SK-N-SH (cell line): ENCODE results near the gene MTAP. TPM values are rescaled to one million over a fixed set of nuclear protein-coding genes. Genes with fewer than 3 reads are reported as not detected.

Experiments used
- CTCF ChIA-PET: fragments of 300-600, 350-600 bp; formaldehyde crosslinking; extraction: SDS; loops from one replicate; lab custom pipeline; 2021; lab: Yijun Ruan, JAX
- POLR2A ChIA-PET: fragments of 350-600 bp; sonication (Branson Sonifier 250); formaldehyde crosslinking; extraction: SDS; loops from one replicate; lab custom pipeline; 2020; ENCODE audit warnings: antibody characterized with exemption, inconsistent platforms; lab: Yijun Ruan, JAX
- DNase-seq: peaks from one replicate; pipeline ENCODE4 v3.0.0; 2012
- H2AFZ ChIP-seq: fragments of 200-600 bp; sonication (generic); 2 replicates; pipeline ENCODE4 v1.8.1; 2016; ENCODE audit warnings: antibody characterized with exemption, mild to moderate bottlenecking, low read depth
- H3F3A ChIP-seq: fragments of 200-600 bp; sonication (generic); replicated peaks from 2 replicates; pipeline ENCODE3; 2016; ENCODE audit warnings: antibody characterized with exemption, mild to moderate bottlenecking; ENCODE audit not compliant: insufficient read depth
- H3K27ac ChIP-seq, 2 experiments: fragments of 200-500 bp in 1 of 2; fragments of 200-600 bp in 1 of 2; sonication (Bioruptor generic) in 1 of 2; sonication (generic), shearing (Covaris generic) in 1 of 2; 2 replicates each; pipeline versions ENCODE4 v1.5.1 to v1.6.1; 2014 to 2016; ENCODE audit warnings: low read depth in 2 of 2, inconsistent platforms in 1 of 2, low read length in 1 of 2, mild to moderate bottlenecking in 1 of 2, mixed read lengths in 1 of 2
- H3K27me3 ChIP-seq: fragments of 200-600 bp; sonication (generic), shearing (Covaris generic); 2 replicates; pipeline ENCODE4 v1.6.1; 2016; ENCODE audit warnings: mixed run types; ENCODE audit not compliant: insufficient read depth
- H3K36me3 ChIP-seq, 2 experiments: fragments of 200-500 bp in 1 of 2; fragments of 200-600 bp in 1 of 2; sonication (Bioruptor generic) in 1 of 2; sonication (generic) in 1 of 2; replicated peaks in 1 of 2; 2 replicates each; pipeline versions ENCODE3 to v1.5.1; 2014 to 2016; ENCODE audit warnings: low read length in 1 of 2, mild to moderate bottlenecking in 1 of 2; ENCODE audit not compliant: insufficient read depth in 2 of 2, control insufficient read depth in 1 of 2
- H3K4me1 ChIP-seq, 2 experiments: fragments of 200-500 bp in 1 of 2; fragments of 200-600 bp in 1 of 2; sonication (Bioruptor generic) in 1 of 2; sonication (generic), shearing (Covaris generic) in 1 of 2; 2 replicates each; pipeline versions ENCODE4 v1.5.1 to v1.6.1; 2014 to 2016; ENCODE audit warnings: low read depth in 1 of 2, low read length in 1 of 2, mixed run types in 1 of 2; ENCODE audit not compliant: insufficient read depth in 2 of 2, control insufficient read depth in 1 of 2
- H3K4me2 ChIP-seq: fragments of 200-600 bp; sonication (generic), shearing (Covaris generic); 2 replicates; pipeline ENCODE4 v1.6.1; 2017; ENCODE audit warnings: mixed run types
- H3K4me3 ChIP-seq, 2 experiments: fragments of 200-500 bp in 1 of 2; fragments of 200-600 bp in 1 of 2; sonication (Bioruptor generic) in 1 of 2; sonication (generic), shearing (Covaris generic) in 1 of 2; 2 replicates each; pipeline versions ENCODE4 v1.5.1 to v1.8.1; 2014 to 2016; ENCODE audit warnings: low read depth in 2 of 2, inconsistent platforms in 1 of 2, low read length in 1 of 2, mild to moderate bottlenecking in 1 of 2, mixed read lengths in 1 of 2, moderate library complexity in 1 of 2
- H3K79me2 ChIP-seq: fragments of 200-600 bp; sonication (generic); 2 replicates; pipeline ENCODE4 v1.8.1; 2017; ENCODE audit warnings: mild to moderate bottlenecking; ENCODE audit not compliant: insufficient read depth
- H3K9ac ChIP-seq: fragments of 200-600 bp; sonication (generic); 2 replicates; pipeline ENCODE4 v1.6.1; 2017; ENCODE audit warnings: mixed run types
- H3K9me2 ChIP-seq: fragments of 200-600 bp; sonication (generic); 2 replicates; pipeline ENCODE4 v1.6.1; 2017; ENCODE audit warnings: mixed run types
- H3K9me3 ChIP-seq: fragments of 200-600 bp; sonication (generic); 2 replicates; pipeline ENCODE4 v1.6.1; 2017; ENCODE audit warnings: mixed run types, mild to moderate bottlenecking, moderate library complexity
- H4K20me1 ChIP-seq: fragments of 200-600 bp; sonication (generic); 2 replicates; pipeline ENCODE4 v1.6.1; 2017; ENCODE audit warnings: mild to moderate bottlenecking, mixed run types; ENCODE audit not compliant: insufficient read depth
- CHD2 ChIP-seq: fragments of 150-350 bp; IDR thresholded peaks from 2 replicates; pipeline ENCODE4 v1.6.1; 2018; ENCODE audit warnings: low read length; ENCODE audit not compliant: partially characterized antibody
- EP300 ChIP-seq, 2 experiments: IDR thresholded peaks; 2 replicates each; pipeline versions ENCODE4 v1.4.0 to v1.6.1; 2012; ENCODE audit warnings: borderline replicate concordance in 1 of 2, low read depth in 1 of 2, low read length in 1 of 2
- EZH2phosphoT487 ChIP-seq: fragments of 200-600 bp; sonication (generic); IDR thresholded peaks from 2 replicates; pipeline ENCODE4 v1.6.1; 2017; ENCODE audit warnings: low read depth, mixed run types, mild to moderate bottlenecking, antibody characterized with exemption, moderate library complexity, borderline replicate concordance
- FOXJ3 ChIP-seq: sonication (generic); formaldehyde crosslinking; IDR thresholded peaks from 2 replicates; pipeline ENCODE4 v1.5.1; 2020; ENCODE audit warnings: mild to moderate bottlenecking, missing genetic modification reagents
- GABPA ChIP-seq: IDR thresholded peaks from 2 replicates; pipeline ENCODE4 v1.4.0; 2012; ENCODE audit warnings: low read depth, mild to moderate bottlenecking
- JUND ChIP-seq: IDR thresholded peaks from 2 replicates; pipeline ENCODE4 v1.4.0; 2012
- NFIC ChIP-seq: IDR thresholded peaks from 2 replicates; pipeline ENCODE4 v1.4.0; 2012; ENCODE audit warnings: borderline replicate concordance
- NRF1 ChIP-seq: IDR thresholded peaks from 2 replicates; pipeline ENCODE4 v1.6.1; 2012; ENCODE audit warnings: low read depth, mild to moderate bottlenecking, low read length
- RCOR1 ChIP-seq: fragments of 150-350 bp; IDR thresholded peaks from 2 replicates; pipeline ENCODE4 v1.6.1; 2017; ENCODE audit warnings: antibody characterized with exemption, low read length
- RXRA ChIP-seq: IDR thresholded peaks from 2 replicates; pipeline ENCODE4 v1.4.0; 2012; ENCODE audit warnings: low read depth, mild to moderate bottlenecking, borderline replicate concordance
- SIN3A ChIP-seq: IDR thresholded peaks from 2 replicates; pipeline ENCODE4 v1.6.1; 2012; ENCODE audit warnings: low read depth, mild to moderate bottlenecking, low read length, moderate library complexity, borderline replicate concordance
- WGBS: methylation state at CpG from one replicate; pipeline ENCODE4 v1.1.6; 2017; ENCODE audit warnings: low lambda C conversion rate; 5-methylcytosine and 5-hydroxymethylcytosine counted together
- polyA plus RNA-seq, 3 experiments: library from polyadenylated mRNA; depleted of rRNA; stranded (reverse); fragments of >200 nt; gene quantifications; 2 replicates each; pipeline ENCODE4 v1.2.3, GENCODE V29; 2012
- TF ChIP-seq, protein P1 (sequence below): fragments of 150-350 bp; IDR thresholded peaks from 2 replicates; pipeline ENCODE4 v1.6.1; 2016; ENCODE audit warnings: mild to moderate bottlenecking, low read depth, low read length
- TF ChIP-seq, protein P2 (sequence below): IDR thresholded peaks from 2 replicates; pipeline ENCODE4 v1.6.1; 2012; ENCODE audit warnings: mild to moderate bottlenecking, low read depth, low read length, moderate library complexity
- TF ChIP-seq, protein P3 (sequence below): IDR thresholded peaks from 2 replicates; pipeline ENCODE4 v1.4.0; 2012; ENCODE audit warnings: low read depth, borderline replicate concordance

Gene MTAP
- polyA plus RNA-seq, 1 of the 3 experiments (the other 2 are of a cell fraction), result 9.8 TPM

DNA sequence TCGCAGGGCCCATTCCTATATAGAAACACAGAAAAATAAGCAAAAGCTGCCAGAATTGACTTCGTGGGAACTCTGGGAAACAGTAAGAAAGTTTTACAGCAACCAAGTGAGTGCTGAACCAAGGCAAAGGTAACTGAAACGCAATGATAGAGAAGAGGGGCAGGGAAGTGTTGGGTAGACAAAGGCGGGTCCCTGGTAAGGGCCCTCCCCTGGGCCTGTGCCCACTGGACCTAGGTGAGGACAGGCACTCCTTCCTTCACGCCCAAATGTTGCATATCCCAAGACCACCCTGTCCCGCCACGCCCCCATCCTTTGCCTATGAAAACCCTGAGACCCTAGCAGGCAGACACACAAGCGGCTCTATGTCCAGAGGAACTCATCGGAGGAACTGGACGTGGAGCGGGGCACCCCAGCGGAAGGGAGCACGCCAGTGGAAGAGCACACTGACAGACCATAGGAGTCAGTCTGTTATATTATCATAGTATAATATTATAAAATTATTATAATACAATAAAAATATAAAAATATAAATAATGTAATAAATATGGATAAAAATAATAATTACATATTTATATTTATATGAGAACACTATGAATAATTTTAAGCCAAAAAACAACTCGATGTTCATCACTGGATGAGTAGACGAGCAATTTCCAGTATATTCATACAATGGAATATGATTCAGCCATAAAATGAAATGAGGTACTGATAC lies 163.9 kb downstream of the MTAP start:
- H3K36me3 ChIP-seq, result no peaks in the 10 kb centered on the region
- ChIA-PET CTCF (interaction anchor here (0.7 to 1.2 kb wide), 2 partner anchors 99 to 152 kb away, joined by 3 to 6 read pairs; no protein-coding TSS in a partner anchor), POLR2A (no interaction called here)
- no peak overlapping the region for H3K4me2 ChIP-seq
- no peak overlapping the region for H3K27ac ChIP-seq
- 57% methylated on average over 15 of the region's 15 CpGs for WGBS
- H4K20me1 ChIP-seq, result no peaks in the 10 kb centered on the region
- peaks cover 4% of the 10 kb centered on the region for H3F3A ChIP-seq
- H3K27me3 ChIP-seq, result peaks cover 49% of the 10 kb centered on the region
- TF ChIP-seq EP300 (IDR thresholded peaks at IDR 0.05; ENCODE audit: borderline replicate concordance in 1 of 2, low read depth in 1 of 2, low read length in 1 of 2) (no peak), EZH2phosphoT487 (no peak), FOXJ3 (no peak), SIN3A (no peak), RXRA (no peak), JUND (no peak), NFIC (no peak), RCOR1 (no peak), NRF1 (no peak), CHD2 (no peak), GABPA (no peak)
- TF ChIP-seq, protein P1, sequence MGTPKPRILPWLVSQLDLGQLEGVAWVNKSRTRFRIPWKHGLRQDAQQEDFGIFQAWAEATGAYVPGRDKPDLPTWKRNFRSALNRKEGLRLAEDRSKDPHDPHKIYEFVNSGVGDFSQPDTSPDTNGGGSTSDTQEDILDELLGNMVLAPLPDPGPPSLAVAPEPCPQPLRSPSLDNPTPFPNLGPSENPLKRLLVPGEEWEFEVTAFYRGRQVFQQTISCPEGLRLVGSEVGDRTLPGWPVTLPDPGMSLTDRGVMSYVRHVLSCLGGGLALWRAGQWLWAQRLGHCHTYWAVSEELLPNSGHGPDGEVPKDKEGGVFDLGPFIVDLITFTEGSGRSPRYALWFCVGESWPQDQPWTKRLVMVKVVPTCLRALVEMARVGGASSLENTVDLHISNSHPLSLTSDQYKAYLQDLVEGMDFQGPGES, result no peak
- TF ChIP-seq, protein P2, sequence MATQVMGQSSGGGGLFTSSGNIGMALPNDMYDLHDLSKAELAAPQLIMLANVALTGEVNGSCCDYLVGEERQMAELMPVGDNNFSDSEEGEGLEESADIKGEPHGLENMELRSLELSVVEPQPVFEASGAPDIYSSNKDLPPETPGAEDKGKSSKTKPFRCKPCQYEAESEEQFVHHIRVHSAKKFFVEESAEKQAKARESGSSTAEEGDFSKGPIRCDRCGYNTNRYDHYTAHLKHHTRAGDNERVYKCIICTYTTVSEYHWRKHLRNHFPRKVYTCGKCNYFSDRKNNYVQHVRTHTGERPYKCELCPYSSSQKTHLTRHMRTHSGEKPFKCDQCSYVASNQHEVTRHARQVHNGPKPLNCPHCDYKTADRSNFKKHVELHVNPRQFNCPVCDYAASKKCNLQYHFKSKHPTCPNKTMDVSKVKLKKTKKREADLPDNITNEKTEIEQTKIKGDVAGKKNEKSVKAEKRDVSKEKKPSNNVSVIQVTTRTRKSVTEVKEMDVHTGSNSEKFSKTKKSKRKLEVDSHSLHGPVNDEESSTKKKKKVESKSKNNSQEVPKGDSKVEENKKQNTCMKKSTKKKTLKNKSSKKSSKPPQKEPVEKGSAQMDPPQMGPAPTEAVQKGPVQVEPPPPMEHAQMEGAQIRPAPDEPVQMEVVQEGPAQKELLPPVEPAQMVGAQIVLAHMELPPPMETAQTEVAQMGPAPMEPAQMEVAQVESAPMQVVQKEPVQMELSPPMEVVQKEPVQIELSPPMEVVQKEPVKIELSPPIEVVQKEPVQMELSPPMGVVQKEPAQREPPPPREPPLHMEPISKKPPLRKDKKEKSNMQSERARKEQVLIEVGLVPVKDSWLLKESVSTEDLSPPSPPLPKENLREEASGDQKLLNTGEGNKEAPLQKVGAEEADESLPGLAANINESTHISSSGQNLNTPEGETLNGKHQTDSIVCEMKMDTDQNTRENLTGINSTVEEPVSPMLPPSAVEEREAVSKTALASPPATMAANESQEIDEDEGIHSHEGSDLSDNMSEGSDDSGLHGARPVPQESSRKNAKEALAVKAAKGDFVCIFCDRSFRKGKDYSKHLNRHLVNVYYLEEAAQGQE, result no peak
- TF ChIP-seq, protein P3, sequence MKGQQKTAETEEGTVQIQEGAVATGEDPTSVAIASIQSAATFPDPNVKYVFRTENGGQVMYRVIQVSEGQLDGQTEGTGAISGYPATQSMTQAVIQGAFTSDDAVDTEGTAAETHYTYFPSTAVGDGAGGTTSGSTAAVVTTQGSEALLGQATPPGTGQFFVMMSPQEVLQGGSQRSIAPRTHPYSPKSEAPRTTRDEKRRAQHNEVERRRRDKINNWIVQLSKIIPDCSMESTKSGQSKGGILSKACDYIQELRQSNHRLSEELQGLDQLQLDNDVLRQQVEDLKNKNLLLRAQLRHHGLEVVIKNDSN, result no peak
- H3K79me2 ChIP-seq, result no peaks in the 10 kb centered on the region
- no peak overlapping the region; a peak in 1 of 4 replicates for H3K4me3 ChIP-seq
- peaks cover 0 to 11% of the 10 kb centered on the region in 2 experiments; a peak in 1 of 4 replicates for H3K4me1 ChIP-seq
- H3K9ac ChIP-seq, result no peak overlapping the region
- no peak overlapping the region for H2AFZ ChIP-seq
- H3K9me3 ChIP-seq, result no peaks in the 10 kb centered on the region
- DNase-seq, result no peak
- H3K9me2 ChIP-seq, result no peaks in the 10 kb centered on the region
